Parathyroid adenoma (tissue), 2 donors: ENCODE data around the gene HTRA1.

Experiments
- H2AFZ ChIP-seq: fragments of 300-600 bp; sonication (generic); one replicate; pipeline ENCODE4 v1.7.0; 2017; ENCODE audit warnings: antibody characterized with exemption, mild to moderate bottlenecking
- H3K27ac ChIP-seq: fragments of 300-600 bp; sonication (generic); one replicate; pipeline ENCODE4 v1.7.0; 2017
- H3K27me3 ChIP-seq: fragments of 300-600 bp; sonication (generic); one replicate; pipeline ENCODE4 v1.7.0; 2017; ENCODE audit warnings: low read length; ENCODE audit not compliant: control insufficient read depth, insufficient read depth
- H3K36me3 ChIP-seq: fragments of 300-600 bp; sonication (generic); one replicate; pipeline ENCODE4 v1.7.0; 2017; ENCODE audit warnings: low read length; ENCODE audit not compliant: control insufficient read depth, insufficient read depth
- H3K4me1 ChIP-seq: fragments of 300-600 bp; sonication (generic); one replicate; pipeline ENCODE4 v1.7.0; 2017; ENCODE audit warnings: control low read depth
- H3K4me2 ChIP-seq: fragments of 300-600 bp; sonication (generic); one replicate; pipeline ENCODE4 v1.7.0; 2017; ENCODE audit warnings: low read length
- H3K4me3 ChIP-seq: fragments of 300-600 bp; sonication (generic); one replicate; pipeline ENCODE4 v1.7.0; 2017; ENCODE audit warnings: low read depth, low read length
- H3K79me2 ChIP-seq: fragments of 300-600 bp; sonication (generic); one replicate; pipeline ENCODE4 v1.7.0; 2017; ENCODE audit warnings: control low read depth
- H3K9ac ChIP-seq: fragments of 300-600 bp; sonication (generic); one replicate; pipeline ENCODE4 v1.7.0; 2017; ENCODE audit warnings: mild to moderate bottlenecking
- H3K9me3 ChIP-seq: fragments of 300-600 bp; sonication (generic); one replicate; pipeline ENCODE4 v1.7.0; 2017; ENCODE audit warnings: low read length; ENCODE audit not compliant: control insufficient read depth
- CTCF ChIP-seq: fragments of 300-600 bp; sonication (generic); IDR thresholded peaks from one replicate; pipeline ENCODE4 v1.7.0; 2017; ENCODE audit warnings: antibody characterized with exemption, mild to moderate bottlenecking
- donor health status: primary hyperparathyroidism.

Gene HTRA1

GRCh38 chr10:122549636-122550035, 88.3 kb downstream of the HTRA1 start:
- Histone ChIP-seq H3K27me3 (no peaks in the 10 kb centered on the region), H3K27ac (no peak overlapping the region), H3K4me3 (no peak overlapping the region), H3K36me3 (no peaks in the 10 kb centered on the region), H3K9ac (no peak overlapping the region), H3K4me1 (no peaks in the 10 kb centered on the region), H3K4me2 (no peak overlapping the region), H2AFZ (no peak overlapping the region), H3K79me2 (no peaks in the 10 kb centered on the region), H3K9me3 (no peaks in the 10 kb centered on the region)
- TF ChIP-seq CTCF, result no peak

- H3K4me1 ChIP-seq, result no peaks in the 10 kb centered on the region
- no peak overlapping the region for H2AFZ ChIP-seq
- H3K27me3 ChIP-seq, result no peaks in the 10 kb centered on the region
- H3K79me2 ChIP-seq, result no peaks in the 10 kb centered on the region
- no peak for TF ChIP-seq CTCF
- no peaks in the 10 kb centered on the region for H3K36me3 ChIP-seq
- no peak overlapping the region for H3K9ac ChIP-seq
- H3K9me3 ChIP-seq, result no peaks in the 10 kb centered on the region
- H3K27ac ChIP-seq, result no peak overlapping the region
- H3K4me2 ChIP-seq, result no peak overlapping the region
- no peak overlapping the region for H3K4me3 ChIP-seq
Measured at GRCh38 chr10:122550427-122550826, 89.1 kb downstream of the HTRA1 start.

GRCh38 chr10:122550983-122551382, 89.6 kb downstream of the HTRA1 start:
- TF ChIP-seq CTCF, result no peak
- no peak overlapping the region for H3K4me3 ChIP-seq
- H3K4me2 ChIP-seq, result no peak overlapping the region
- H3K79me2 ChIP-seq, result no peaks in the 10 kb centered on the region
- H3K9ac ChIP-seq, result no peak overlapping the region
- no peak overlapping the region for H2AFZ ChIP-seq
- H3K36me3 ChIP-seq, result no peaks in the 10 kb centered on the region
- H3K27me3 ChIP-seq, result no peaks in the 10 kb centered on the region
- no peaks in the 10 kb centered on the region for H3K4me1 ChIP-seq
- no peak overlapping the region for H3K27ac ChIP-seq
- no peaks in the 10 kb centered on the region for H3K9me3 ChIP-seq

GRCh38 chr10:122551450-122551849, 90.1 kb downstream of the HTRA1 start:
- H3K9me3 ChIP-seq, result no peaks in the 10 kb centered on the region
- no peaks in the 10 kb centered on the region for H3K4me1 ChIP-seq
- H3K79me2 ChIP-seq, result no peaks in the 10 kb centered on the region
- no peak overlapping the region for H3K4me3 ChIP-seq
- H3K4me2 ChIP-seq, result no peak overlapping the region
- no peak for TF ChIP-seq CTCF
- no peak overlapping the region for H2AFZ ChIP-seq
- no peak overlapping the region for H3K9ac ChIP-seq
- no peaks in the 10 kb centered on the region for H3K27me3 ChIP-seq
- no peaks in the 10 kb centered on the region for H3K36me3 ChIP-seq
- no peak overlapping the region for H3K27ac ChIP-seq

GRCh38 chr10:122553341-122553740, 92.0 kb downstream of the HTRA1 start:
- H3K4me2 ChIP-seq, result no peak overlapping the region
- no peaks in the 10 kb centered on the region for H3K36me3 ChIP-seq
- no peak for TF ChIP-seq CTCF
- H2AFZ ChIP-seq, result no peak overlapping the region
- no peak overlapping the region for H3K27ac ChIP-seq
- H3K9me3 ChIP-seq, result no peaks in the 10 kb centered on the region
- no peaks in the 10 kb centered on the region for H3K4me1 ChIP-seq
- H3K79me2 ChIP-seq, result no peaks in the 10 kb centered on the region
- H3K4me3 ChIP-seq, result no peak overlapping the region
- no peaks in the 10 kb centered on the region for H3K27me3 ChIP-seq
- H3K9ac ChIP-seq, result no peak overlapping the region
